ENCODE results near the gene F7. TPM values are rescaled to one million over a fixed set of nuclear protein-coding genes. Genes with fewer than 3 reads are reported as not detected.

Gene F7
- total RNA-seq, 1 experiment from 2014 or later: not detected

- ATAC-seq (no peak), DNase-seq (ENCODE audit: low read depth, low spot score) (no peak)
- H3K4me1 ChIP-seq (ENCODE audit: control insufficient read depth, insufficient read depth, low read length): no peaks in the 10 kb centered on the region
- H3K4me3 ChIP-seq (ENCODE audit: low read depth in 2 of 2, low read length in 2 of 2): no peak overlapping the region
- BruUV-seq (replicated peaks): no TSS peak
- intact Hi-C loops (cut with micrococcal nuclease; ENCODE audit: unreplicated experiment) (no loop called here), in situ Hi-C loops (cut with HindIII; ENCODE audit: low pct_unique_long_range_greater_than_20kb, low sequenced_read_pairs) (no loop called here)
- no peaks in the 10 kb centered on the region for H3K27me3 ChIP-seq (ENCODE audit: control insufficient read depth, insufficient read depth, low read length)
- H3K36me3 ChIP-seq (ENCODE audit: control insufficient read depth, insufficient read depth, low read length): no peaks in the 10 kb centered on the region
- TF ChIP-seq REST (IDR thresholded peaks at IDR 0.05; ENCODE audit: insufficient read depth in 1 of 2, low read depth in 2 of 2, low read length in 1 of 2) (no peak), TCF7L2 (IDR thresholded peaks at IDR 0.05; ENCODE audit: low read depth, low read length) (no peak), SIN3A (IDR thresholded peaks at IDR 0.05; ENCODE audit: borderline replicate concordance, insufficient read depth, low read depth, low read length) (no peak), POLR2AphosphoS5 (IDR thresholded peaks at IDR 0.05; ENCODE audit: low read depth, low read length) (no peak), CTCF (IDR thresholded peaks at IDR 0.05) (no peak)
- POLR2A ChIA-PET: no interaction called here
- H3K27ac ChIP-seq (ENCODE audit: low read length): no peak overlapping the region
- CTCF ChIA-PET: no interaction called here
- H3K9me3 ChIP-seq (ENCODE audit: control insufficient read depth, insufficient read depth, low read depth, low read length): no peaks in the 10 kb centered on the region
Observed at GRCh38 chr13:113086991-113087922, 18.3 kb upstream of the F7 start.

DNA sequence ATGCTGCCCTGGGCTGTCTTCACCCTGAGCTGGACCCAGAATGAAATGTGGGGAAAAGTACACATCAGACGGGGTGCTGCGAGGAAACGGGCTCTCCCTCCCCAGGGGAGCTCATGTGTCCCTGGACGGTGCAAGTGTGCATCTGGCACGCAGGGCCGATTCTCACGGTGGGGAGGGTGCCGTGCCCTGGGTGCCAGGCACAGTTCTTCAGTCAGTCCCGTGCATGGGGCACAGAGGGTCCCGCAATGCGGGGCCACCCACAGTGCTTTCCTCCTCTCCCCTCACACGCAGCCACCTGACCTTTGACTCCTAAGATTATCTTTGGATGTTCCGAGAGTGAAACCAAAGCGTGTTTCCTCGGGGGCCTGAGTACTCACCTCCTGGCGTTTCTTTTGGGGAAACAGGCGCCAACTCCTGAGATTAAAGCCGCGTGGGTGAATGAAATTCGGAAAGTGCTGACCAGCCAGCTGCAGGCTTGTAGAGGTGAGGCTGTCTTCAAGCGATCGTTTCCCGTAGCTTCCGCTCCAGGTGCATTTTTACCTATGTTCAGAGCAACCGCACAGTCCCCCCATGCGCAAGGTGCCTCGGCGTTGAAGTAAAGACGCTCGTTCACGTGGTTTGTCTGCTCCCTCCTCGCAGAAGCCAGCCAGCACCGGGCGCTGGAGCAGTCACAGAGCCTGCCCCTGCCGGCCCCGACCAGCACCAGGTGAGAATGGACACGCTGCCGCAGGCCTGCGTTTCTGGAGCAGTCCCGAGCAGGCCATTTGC lies 17.5 kb upstream of the F7 start:
- H3K4me3 ChIP-seq (ENCODE audit: low read depth in 2 of 2, low read length in 2 of 2): no peak overlapping the region
- TF ChIP-seq REST (IDR thresholded peaks at IDR 0.05; ENCODE audit: insufficient read depth in 1 of 2, low read depth in 2 of 2, low read length in 1 of 2) (no peak), TCF7L2 (IDR thresholded peaks at IDR 0.05; ENCODE audit: low read depth, low read length) (no peak), CTCF (IDR thresholded peaks at IDR 0.05) (no peak)
- no peaks in the 10 kb centered on the region for H3K27me3 ChIP-seq (ENCODE audit: control insufficient read depth, insufficient read depth, low read length)
- H3K9me3 ChIP-seq (ENCODE audit: control insufficient read depth, insufficient read depth, low read depth, low read length): no peaks in the 10 kb centered on the region
- intact Hi-C loops (cut with micrococcal nuclease; ENCODE audit: unreplicated experiment): no loop called here
- ChIA-PET POLR2A (no interaction called here), CTCF (no interaction called here)
- no peak for ATAC-seq
- BruUV-seq (replicated peaks): no TSS peak
- DNase-seq (ENCODE audit: low read depth, low spot score): no peak
- H3K4me1 ChIP-seq (ENCODE audit: control insufficient read depth, insufficient read depth, low read length): no peaks in the 10 kb centered on the region
- H3K36me3 ChIP-seq (ENCODE audit: control insufficient read depth, insufficient read depth, low read length): no peaks in the 10 kb centered on the region
- H3K27ac ChIP-seq (ENCODE audit: low read length): no peak overlapping the region
- in situ Hi-C loops (cut with HindIII; ENCODE audit: low pct_unique_long_range_greater_than_20kb, low sequenced_read_pairs): no loop called here

Data from Panc1 (cell line).